OCI-LY3 (cell line): ENCODE data around the gene ATOH7.

Experiments
- EZH2phosphoT487 ChIP-seq: fragments of 200-600 bp; shearing (Covaris generic); IDR thresholded peaks from 2 replicates; pipeline ENCODE4 v1.6.1; 2018; ENCODE audit warnings: antibody characterized with exemption, mixed run types, low read depth
- TF ChIP-seq, protein P1 (sequence below): fragments of 200-600, 300-600 bp; sonication (generic); IDR thresholded peaks from 2 replicates; pipeline ENCODE4 v1.5.1; 2014; ENCODE audit warnings: antibody characterized with exemption, low read length, low read depth

GRCh38 chr10:68275600-68276126, 43.8 kb upstream of the ATOH7 start:
- TF ChIP-seq, protein P1, sequence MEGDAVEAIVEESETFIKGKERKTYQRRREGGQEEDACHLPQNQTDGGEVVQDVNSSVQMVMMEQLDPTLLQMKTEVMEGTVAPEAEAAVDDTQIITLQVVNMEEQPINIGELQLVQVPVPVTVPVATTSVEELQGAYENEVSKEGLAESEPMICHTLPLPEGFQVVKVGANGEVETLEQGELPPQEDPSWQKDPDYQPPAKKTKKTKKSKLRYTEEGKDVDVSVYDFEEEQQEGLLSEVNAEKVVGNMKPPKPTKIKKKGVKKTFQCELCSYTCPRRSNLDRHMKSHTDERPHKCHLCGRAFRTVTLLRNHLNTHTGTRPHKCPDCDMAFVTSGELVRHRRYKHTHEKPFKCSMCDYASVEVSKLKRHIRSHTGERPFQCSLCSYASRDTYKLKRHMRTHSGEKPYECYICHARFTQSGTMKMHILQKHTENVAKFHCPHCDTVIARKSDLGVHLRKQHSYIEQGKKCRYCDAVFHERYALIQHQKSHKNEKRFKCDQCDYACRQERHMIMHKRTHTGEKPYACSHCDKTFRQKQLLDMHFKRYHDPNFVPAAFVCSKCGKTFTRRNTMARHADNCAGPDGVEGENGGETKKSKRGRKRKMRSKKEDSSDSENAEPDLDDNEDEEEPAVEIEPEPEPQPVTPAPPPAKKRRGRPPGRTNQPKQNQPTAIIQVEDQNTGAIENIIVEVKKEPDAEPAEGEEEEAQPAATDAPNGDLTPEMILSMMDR: no peak
- no peak for TF ChIP-seq EZH2phosphoT487
